ENCODE measurements around the gene CDK14.
"Not testable (repeated sequence)": the region's sequence is repeated elsewhere in the genome, so short reads cannot be mapped to it uniquely, and the experiment has no call there.

The CDK14 gene

DNA sequence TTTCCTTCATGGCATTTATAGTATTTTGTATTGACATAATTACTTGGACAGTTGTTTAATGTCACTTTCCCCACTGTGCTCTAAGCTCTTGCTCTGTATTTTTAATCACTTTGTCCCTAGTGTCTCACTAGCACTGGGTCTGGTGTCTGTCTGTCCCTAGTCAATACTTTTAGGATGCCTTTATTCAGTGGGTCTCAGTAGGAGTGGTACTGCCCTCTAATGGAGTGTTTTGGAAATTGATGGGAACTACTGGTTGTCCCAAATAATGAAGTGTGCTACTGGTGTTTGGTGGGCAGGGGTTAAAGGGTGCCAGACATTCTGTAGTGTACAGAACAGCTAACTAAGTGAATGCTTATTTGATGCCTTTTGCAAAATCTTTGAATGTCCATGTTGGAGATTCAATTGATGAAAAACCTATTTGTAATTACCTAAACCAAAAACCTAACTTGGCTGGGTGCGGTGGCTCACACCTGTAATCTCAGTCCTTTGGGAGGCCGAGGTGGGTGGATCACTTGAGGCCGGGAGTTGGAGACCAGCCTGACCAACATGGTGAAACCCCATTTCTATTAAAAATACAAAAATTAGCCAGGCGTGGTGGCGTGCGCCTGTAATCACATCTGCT, 33.3 kb downstream of the CDK14 start:
- DNase-seq (ENCODE audit: low read depth): no peak

DNA sequence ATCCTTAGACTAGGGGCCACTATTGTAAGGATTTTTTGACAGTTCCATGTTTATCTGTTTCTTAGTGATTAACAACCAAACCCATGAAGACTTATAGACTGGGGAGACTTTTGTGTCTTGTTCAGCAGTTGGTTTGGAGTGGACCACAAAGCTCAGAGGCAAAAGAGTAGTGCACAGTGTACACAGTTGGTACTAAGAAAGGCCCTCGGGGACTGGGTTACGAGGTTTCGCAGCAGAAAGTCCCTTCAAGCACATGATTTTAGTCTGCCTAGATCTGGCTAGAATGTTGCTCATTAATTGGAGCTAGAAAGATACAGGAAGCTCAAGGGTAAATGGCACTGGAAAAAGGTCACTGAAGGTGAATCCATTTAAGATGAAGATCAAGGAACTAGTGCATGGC, 35.4 kb downstream of the CDK14 start:
- no peak for DNase-seq (ENCODE audit: low read depth)

DNA sequence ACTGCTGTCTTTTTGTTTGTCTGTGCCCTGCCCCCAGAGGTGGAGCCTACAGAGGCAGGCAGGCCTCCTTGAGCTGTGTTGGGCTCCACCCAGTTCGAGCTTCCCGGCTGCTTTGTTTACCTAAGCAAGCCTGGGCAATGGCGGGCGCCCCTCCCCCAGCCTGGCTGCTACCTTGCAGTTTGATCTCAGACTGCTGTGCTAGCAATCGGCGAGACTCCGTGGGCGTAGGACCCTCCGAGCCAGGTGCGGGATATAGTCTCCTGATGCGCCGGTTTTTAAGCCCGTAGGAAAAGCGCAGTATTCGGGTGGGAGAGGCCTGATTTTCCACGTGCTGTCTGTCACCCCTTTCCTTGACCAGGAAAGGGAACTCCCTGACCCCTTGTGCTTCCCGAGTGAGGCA, 43.6 kb downstream of the CDK14 start:
- DNase-seq (ENCODE audit: low read depth): not testable (repeated sequence)

DNA sequence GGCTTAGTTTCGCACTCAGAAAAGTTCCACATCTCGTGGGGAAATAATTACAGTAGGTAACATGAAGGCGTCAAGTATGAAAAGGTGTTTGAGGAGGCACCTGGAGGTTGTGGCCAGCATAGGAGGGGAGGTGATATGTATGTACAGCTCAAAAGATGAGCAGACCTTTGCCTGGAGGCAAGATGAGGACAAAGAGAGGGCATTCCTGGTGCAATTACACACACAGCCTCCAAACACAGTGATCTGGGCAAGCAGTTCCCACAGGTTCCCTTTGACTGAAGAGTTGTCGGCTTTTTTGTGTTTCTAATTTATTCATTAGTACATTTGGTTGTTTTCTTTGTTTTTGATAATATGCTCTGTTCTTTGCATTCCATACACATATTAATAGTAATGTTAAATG, 46.9 kb downstream of the CDK14 start:
- no peak for DNase-seq (ENCODE audit: low read depth)

DNA sequence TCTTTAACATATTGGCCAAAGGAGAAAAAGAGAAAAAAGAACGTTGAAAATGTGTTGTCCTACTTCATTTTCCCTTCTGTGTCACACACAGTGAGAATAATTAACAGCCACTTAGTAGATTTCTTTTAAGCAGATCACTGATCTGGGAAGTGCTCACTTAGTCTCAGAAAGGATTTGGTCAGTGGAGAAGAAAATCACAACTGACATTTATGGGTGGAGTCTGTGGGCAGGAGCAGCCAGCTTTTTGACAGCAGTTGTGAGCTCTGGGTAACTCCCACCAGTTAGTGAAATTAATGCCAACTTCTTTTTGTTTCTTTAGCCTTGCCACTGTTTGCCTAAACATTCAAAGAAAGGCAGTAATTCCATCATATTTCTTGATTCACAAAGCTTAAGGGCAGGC, 49.7 kb downstream of the CDK14 start:
- DNase-seq (ENCODE audit: low read depth): no peak

DNA sequence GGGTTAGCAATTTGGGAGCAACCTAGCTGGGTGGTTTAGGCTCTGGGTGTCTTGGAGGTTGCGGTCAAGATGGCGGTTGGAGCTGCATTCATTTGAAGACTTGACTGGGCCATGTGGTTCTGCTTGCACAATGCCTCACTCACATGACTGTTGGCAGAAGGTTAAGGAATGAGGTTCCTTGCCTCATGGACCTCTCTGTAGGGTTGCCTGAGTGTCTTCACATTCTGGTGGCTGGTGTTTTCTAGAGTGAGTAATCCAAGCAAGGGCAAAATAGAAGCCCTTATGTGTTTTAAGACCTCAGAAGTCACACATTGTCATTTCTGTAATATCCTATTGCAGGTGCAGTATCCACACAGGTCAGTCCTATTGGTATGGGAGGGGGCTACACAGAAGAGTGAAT, 52.0 kb downstream of the CDK14 start:
- no peak for DNase-seq (ENCODE audit: low read depth)

DNA sequence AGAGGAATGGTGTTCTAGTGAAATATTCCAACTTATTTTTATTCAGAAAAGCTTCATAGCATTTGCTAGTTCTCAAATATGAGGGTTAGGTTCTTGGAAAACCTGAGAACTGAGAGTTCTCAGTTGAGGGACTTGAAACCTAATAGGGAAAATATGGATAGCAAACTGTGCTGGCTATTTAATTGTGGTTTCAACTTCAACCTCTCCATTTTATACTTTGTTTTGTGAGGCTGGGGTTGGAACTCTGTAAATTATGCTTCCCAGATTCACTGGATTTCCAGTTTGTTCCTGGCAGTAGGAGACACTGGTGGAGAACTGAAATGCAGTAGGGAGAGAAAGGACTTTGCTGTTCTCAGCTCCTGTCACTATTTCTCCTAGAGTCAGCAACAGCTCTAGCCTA, 52.7 kb downstream of the CDK14 start:
- DNase-seq (ENCODE audit: low read depth): no peak

DNA sequence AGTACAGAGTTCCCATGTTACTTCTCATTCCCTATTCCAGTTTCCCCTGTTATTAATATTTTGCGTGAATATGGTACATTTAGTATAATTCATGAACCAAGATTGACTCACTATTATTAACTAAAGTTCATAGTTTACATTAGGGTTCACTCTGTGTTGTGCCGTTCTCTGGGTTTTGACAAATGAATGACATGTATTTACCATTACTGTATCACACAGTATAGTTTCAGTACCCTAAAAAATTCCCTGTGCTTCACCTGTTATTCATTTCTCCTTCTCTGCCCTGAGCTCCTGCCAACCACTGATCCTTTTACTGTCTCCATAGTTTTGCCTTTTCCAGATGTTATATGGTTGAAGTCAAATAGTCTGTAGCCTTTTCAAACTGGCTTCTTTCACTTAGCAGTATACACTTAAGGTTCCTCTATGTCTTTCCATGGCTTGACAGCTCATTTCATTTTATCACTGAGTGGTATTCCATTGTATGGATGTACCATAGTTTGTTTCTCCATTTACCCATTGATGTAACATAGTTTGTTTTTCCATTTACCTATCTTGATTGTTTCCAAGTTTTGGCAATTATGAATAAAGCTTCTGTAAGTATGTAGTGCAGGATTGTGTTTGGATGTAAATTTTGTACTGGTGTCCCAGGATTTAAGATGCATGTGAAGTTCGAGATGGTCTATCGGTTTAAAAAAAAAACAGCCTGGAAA, 58.8 kb downstream of the CDK14 start:
- DNase-seq (ENCODE audit: low read depth): no peak

DNA sequence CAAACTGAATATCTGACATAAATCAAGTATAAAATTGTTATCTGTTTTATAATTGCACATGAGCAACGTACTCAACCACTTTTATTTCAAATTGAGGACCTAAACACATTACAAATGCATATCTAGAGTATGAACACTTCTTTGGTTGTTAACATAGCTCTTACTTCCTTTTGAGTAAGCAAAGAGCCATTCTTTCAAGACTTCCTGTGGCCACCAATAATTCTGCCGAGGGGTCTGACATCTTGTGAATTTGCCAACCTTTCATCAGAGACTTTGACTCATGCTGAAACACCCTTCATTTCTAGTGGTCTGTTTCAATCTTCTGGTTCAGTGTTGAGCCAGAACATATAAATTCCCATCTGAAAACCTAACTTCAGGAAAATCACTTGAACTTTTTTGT, 59.4 kb downstream of the CDK14 start:
- DNase-seq (ENCODE audit: low read depth): peak; percentile 68

DNA sequence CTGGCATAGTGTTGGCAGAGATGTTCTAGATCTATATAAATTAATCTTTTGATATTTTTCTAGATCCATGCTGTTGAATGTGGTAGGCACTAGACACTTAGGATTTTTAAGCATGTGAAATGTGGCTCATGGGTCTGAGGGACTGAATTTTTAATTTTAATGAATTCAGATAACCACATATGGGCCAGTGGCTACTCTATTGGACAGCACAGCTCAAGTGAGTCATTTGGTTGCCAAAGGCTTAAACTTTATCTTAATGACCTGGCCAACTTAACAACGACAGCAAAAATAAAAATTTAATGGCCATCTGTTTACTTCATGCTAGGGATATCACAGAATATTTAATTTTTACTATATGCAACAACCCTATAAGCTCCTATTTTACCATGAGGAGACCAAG, 61.4 kb downstream of the CDK14 start:
- DNase-seq (ENCODE audit: low read depth): no peak

DNA sequence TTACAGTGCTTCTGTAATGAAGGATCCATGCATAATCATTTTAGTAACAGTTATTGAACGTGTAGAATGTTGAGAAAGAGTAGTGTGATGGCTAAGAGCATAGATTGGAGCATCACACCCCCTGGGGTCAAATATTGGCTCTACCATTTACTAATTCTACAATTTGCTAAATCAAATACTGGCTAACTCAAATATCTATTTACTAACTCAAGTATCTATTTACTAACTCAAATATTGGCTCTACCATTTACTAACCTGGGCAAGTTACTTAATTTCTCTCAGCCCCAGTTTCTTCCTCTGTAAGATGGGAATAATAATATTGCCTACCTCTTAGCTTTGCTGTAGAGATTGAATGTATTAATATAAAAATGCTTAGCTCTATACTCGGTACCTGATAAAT, 64.0 kb downstream of the CDK14 start:
- DNase-seq (ENCODE audit: low read depth): no peak

DNA sequence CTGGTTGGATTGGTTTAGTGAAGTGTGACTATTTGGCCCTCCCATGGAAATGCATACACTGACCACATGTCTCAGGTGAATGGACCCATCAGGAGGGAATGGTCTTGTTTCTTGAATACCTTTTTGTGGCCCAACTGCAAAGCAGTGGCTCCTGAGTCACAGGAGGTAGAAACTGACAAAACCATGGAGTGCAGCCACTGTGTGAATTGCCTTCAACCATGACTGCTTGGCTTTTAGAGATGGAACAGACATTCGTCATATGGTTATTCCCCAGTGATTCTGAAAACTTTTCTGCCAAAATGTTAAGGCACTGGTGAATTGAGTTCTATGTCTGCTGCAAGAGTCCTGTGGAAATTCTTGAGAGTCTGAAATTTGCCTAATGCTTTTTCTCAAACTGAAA, 64.7 kb downstream of the CDK14 start:
- no peak for DNase-seq (ENCODE audit: low read depth)

DNA sequence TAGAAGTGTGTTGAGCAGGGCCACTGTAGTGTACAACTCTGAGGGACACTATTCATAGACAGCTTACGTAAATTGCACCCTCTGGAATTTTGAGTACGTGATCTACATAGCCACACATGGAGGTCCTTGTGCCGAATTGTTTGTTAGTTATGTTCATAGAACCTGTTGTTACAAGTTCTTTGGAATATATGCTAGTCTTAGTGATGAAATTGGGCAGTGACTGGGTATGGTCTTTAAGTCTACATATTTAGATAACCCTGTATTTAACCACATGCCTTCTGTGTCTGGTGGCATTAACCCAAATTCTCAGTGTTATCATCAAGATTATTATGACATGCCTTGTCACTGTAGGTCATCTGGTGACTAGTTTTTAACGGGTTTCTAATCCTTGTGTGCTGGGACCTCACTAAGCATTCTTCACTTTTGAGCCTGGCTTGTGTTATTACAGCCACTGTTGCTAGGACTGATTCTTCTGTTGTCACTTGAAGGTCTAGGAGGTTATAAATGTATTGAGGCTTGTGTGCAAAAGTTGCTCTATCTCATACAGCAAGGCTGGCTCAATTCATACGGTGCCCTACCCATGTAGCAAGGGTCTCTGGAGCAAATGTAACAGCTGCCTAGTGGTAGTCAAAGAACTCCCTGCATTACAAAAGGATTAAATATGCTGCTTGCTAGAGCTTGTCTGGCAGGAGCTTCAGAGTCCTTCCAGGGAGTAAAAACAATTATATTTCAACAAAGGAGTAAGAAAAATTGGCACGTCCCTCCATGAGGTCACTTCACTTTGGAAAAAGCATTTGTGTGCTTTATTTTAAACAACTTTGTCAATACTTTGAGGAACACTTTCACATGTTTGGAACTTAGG, 65.4 kb downstream of the CDK14 start:
- no peak for DNase-seq (ENCODE audit: low read depth)

DNA sequence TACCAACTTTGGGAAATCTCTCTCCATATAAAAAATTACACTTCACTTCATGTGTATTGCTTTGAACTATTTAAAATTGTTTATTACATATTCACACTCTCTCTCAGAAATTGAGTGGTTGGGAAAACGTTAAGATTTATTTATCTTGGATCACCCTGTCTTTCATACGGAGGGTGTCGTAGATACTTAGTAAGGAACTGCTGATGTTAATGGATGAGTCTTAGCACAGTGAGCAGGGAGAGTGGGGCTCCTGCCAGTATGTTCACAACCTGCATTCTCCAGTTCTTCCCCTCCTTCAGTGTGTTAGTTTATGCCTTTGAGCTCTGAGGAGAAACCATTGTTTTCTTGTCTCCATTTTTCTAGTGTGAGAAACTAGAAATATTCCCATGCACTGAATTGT, 67.1 kb downstream of the CDK14 start:
- DNase-seq (ENCODE audit: low read depth): no peak

DNA sequence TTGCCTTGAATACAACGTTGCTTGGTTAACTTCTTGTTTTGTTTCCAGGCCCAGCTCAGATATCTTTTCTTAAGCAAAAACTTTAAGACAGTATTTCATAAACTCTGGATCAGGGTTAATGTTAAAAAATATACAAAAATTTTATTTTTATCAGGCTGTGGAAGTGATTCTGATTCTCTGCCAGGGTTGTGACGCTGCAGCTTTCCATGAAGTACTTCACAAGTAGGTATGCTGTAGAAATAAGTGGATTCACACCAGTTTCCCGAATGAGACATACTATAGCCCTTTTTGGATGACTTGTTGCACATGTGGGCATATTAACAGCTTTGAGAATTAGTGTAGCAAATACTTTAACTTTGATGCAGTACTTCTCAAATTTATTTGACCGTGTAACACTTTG, 70.1 kb downstream of the CDK14 start:
- no peak for DNase-seq (ENCODE audit: low read depth)

DNA sequence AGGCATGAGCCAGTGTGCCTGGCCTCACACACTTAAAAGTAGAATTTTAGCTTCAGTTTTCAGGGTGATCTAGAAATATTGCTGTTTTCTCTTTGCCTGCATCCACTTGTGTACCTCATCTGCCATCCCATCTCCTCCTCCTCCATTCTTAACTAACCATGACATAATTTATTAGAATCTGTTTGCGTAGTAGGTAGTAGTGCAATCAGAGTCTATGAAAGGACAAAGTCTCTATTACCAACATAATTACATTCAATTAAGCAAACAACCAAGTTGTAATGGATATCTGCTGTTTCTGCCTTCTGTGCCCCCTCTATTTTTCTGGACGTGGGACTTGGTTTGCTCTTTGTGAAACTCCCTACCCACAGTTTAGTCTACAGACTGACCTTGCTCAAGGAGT, 72.9 kb downstream of the CDK14 start:
- no peak for DNase-seq (ENCODE audit: low read depth)

DNA sequence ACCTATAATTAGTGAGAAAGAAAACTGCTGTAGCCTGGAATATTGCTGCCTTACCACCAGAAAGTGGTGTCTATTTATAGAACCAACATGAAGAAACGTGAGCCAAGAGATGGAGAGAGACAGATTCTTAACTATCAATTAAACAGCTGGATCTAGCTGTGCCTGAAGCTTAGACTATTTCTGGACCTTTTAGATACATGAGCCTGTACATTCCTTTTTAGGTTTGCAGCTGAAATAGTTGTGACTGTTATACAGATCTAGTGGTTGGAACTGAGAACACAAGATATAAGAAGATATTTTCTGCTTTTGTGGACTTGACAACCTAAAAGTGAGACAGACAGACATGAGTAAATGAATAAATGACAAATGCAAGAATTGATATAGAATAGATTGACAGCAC, 73.4 kb downstream of the CDK14 start:
- no peak for DNase-seq (ENCODE audit: low read depth)

DNA sequence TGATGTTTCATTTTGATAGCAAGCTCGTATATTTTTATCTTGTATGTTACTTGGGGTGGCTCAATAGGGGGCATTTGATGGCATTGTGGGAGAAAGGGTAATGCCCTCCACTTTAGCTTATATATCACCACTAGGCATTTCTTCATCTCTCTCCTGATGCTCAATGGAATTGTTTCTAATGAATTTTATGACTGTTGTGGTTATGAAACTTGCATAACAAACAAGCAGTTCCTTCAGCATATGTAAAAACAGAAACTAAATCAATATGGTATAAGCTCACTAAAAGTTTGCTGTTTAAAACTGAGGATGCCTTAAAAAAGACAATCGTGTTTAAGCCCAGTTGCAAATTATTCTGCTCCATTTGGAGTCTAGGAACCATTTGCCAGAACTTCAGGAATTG, 75.5 kb downstream of the CDK14 start:
- DNase-seq (ENCODE audit: low read depth): no peak

DNA sequence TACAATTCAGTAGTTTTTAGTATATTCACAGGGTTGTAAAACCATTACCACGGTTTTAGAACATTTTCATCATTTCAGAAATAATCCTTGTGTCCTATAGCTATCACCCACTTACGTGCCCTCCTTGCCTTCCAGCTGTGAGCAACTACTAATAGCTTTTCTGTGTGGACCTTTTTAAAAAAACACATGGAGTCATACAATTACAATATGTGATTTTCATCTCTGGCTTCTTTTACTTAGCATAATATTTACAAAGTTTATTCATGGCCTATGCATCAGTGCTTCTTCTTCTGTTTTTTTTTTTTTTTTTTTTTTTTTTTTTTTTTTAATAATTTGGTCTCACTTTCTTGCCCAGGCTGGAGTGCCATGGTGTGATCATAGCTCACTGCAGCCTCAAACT, 76.1 kb downstream of the CDK14 start:
- DNase-seq (ENCODE audit: low read depth): no peak

DNA sequence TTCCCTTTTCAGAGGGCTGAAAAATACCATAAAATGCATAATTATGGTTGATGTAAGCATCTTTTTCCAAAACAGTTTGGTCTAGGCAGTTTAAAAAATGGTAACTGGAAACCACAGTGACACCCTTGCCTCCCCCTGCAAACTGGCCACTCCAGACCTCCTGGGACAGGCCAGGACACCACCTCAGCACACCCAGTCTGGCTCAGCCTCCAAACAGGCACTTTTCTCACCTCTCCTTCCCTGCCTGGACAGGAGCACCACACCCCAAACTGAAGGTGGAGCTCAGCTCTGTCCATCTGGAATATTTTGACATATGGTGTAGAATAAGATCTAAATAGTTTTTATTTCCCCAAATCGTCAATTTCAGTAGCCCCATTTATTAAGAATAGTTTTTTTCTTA, 78.5 kb downstream of the CDK14 start:
- no peak for DNase-seq (ENCODE audit: low read depth)

DNA sequence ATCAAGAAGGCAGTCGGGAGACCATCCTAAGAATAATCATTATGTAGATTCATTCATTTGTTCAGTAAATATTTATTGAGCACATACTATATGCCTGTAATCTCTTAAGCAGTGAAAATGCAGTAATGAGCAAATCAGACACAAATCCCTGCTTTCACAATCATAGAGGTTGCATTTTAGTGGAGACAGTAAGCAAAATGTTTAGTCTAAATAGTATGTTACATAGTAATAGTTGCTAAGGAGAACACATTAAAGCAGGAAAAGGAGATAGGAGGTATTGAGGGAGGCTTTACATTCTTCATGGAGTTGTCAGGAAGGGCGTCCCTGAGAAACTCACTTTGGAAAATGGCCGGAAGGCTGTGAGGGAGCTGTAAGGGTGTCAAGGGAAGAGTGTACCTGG, 79.9 kb downstream of the CDK14 start:
- no peak for DNase-seq (ENCODE audit: low read depth)

DNA sequence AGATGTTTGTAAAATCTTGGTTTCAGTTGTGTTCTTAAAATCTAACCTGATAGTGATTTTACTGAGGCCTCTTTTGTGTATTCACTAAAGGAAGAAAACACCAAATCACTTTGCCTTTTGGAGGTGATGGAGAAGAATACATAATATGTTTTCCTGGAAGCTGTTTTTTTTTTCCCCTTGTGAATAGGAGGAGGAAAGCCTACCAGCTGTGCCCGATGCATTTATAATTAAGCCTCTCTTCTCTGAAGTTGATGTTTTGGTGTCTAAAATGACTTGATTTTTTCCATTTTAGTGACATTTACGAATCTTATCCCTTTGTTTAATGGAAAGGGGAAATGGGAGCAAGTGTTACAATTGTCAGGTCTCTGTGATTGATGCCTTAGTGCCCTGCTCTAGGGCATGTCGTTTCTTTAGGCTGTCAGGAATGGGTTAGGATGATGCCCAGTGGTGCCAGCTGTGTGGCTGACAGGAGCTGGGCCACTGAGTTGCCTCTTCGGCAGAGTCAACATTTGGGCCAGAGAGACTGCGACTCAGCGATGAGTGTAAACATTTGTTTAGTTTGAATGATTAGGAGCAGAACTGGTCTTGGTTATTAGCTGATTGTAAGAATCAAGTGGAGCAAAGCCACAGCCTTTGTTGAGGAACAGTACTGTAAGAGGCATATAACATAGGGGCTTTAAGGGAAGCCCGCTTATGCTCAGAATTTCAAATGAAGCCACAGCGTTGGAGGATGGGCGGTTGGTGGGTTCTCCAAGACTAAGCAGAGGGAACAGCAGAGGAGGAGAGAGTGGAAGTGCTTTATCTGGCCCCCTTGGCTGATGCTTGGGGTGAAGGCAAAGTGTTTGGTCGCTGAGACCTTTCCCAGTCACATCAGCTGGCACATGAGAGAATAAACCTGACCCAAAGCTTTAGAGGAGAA, 81.6 kb downstream of the CDK14 start:
- no peak for DNase-seq (ENCODE audit: low read depth)
